ENCODE measurements around the gene NOTUM.

DNA sequence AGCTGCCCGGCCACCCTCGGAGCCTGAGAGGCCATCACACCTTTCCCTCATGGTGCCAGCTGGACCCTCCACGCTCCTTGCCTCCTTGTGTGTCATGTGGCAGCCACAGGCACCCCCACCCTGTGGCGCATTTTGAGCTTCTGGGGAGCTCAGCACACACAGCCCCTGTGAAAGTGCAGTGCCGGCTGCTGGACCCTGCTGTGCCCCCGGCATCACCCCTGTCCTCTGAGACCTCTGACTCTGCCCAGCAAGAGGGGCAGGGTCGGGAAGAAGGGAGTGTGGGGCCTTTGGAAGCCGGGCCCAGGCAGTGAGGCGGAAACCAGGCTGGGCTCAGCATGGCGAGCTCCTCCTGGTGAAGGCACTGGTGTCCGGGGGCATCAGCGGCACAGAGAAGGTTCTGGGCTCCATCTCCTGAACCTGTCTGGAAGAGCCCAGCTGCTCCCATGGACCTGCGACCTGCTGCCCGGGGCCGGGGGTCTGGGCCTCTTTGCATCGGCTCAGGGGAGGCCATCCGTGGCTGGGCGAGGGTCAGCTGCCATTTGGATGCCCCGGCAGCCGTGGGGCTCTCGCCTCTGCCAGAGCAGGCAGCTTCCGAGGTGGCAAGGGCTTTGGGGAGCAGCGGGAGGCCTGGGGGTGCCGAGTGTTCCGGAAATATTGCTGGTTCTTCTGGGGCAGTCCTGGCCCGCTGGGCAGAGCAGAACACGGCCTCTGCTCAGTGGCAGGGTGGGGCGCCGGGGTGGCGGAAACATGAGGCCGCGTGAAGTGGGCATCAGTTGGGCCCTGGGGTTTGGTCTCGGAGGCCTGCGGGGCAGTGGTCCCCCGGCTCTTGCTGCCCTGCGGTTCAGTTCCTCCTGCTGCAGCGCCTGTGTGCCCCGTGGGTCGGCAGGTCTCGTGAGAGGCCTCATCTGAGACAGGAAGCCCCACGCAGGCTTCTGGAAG, 43.8 kb upstream of the NOTUM start:
- no peak for TF ChIP-seq POLR2A (IDR thresholded peaks at IDR 0.05)
- TF ChIP-seq, protein P1, sequence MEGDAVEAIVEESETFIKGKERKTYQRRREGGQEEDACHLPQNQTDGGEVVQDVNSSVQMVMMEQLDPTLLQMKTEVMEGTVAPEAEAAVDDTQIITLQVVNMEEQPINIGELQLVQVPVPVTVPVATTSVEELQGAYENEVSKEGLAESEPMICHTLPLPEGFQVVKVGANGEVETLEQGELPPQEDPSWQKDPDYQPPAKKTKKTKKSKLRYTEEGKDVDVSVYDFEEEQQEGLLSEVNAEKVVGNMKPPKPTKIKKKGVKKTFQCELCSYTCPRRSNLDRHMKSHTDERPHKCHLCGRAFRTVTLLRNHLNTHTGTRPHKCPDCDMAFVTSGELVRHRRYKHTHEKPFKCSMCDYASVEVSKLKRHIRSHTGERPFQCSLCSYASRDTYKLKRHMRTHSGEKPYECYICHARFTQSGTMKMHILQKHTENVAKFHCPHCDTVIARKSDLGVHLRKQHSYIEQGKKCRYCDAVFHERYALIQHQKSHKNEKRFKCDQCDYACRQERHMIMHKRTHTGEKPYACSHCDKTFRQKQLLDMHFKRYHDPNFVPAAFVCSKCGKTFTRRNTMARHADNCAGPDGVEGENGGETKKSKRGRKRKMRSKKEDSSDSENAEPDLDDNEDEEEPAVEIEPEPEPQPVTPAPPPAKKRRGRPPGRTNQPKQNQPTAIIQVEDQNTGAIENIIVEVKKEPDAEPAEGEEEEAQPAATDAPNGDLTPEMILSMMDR (IDR thresholded peaks at IDR 0.05): no peak
- no peak for TF ChIP-seq POLR2AphosphoS5 (IDR thresholded peaks at IDR 0.05; ENCODE audit: insufficient read depth in 1 of 2, low read depth in 1 of 2)
